Tongue (tissue), 3 donors: ENCODE measurements around the gene RNU11. TPM values are rescaled to one million over a fixed set of nuclear protein-coding genes. Genes with fewer than 3 reads are reported as not detected.
"Not testable (repeated sequence)": the region's sequence is repeated elsewhere in the genome, so short reads cannot be mapped to it uniquely, and the experiment has no call there.

ENCODE experiments used
- DNase-seq: peaks from one replicate; pipeline ENCODE4 v3.0.0-alpha.2; 2015
- small RNA-seq: library from RNA; depleted of rRNA; stranded (forward); fragments of <200 nt; gene quantifications from one replicate; pipeline ENCODE3, GENCODE V24; 2014; ENCODE audit warnings: low replicate concordance
- total RNA-seq: library from RNA; depleted of rRNA; stranded (reverse); fragments of >200 nt; gene quantifications from one replicate; pipeline ENCODE4 v1.2.3, GENCODE V29; 2014

Gene RNU11
- total RNA-seq, 1 donor from 2014 or later, result not detected

DNA sequence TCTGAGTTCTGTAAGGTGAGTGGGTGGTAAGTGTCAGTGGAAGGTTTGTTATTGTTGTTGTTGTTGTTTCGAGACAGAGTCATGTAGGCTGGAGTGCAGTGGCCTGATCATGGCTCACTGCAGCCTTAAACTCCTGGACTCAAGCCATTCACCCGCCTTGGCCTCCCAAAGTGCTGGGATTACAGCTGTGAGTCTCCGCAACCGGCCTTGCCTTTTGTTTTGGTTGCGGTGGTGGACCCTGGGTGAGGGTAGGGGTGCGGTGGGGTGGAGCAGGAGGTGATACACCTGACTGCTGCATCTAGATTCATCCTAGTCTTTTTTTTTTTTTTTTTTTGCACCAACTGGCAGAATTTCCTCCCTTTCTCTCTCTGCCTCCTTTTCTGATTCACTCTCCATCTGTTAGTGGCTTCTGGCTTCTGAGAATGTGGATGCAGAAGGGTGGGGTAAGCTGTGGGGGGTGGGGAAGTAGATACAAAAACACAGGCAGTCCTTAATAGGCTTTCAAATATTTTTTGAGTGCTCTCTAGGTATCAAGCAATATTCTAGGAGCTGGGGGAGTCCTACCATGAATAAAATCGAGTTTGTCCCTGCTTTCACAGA, 15.6 kb downstream of the RNU11 start:
- DNase-seq, result no peak

DNA sequence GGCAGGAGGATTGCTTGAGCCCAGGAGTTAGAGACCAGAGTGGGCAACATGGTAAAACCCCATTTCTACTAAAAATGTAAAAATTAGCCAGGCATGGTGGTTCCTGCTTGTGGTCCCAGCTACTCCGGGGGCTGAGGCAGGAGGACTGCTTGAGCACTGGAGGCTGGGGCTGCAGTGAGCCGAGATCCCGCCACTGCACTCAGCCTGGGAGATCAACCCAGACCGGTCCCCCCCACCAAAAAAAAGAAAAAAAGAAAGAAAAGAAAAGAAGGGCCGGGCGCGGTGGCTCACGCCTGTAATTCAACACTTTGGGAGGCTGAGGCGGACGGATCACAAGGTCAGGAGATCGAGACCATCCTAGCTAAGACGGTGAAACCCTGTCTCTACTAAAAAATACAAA, 18.4 kb downstream of the RNU11 start:
- DNase-seq, result no peak

DNA sequence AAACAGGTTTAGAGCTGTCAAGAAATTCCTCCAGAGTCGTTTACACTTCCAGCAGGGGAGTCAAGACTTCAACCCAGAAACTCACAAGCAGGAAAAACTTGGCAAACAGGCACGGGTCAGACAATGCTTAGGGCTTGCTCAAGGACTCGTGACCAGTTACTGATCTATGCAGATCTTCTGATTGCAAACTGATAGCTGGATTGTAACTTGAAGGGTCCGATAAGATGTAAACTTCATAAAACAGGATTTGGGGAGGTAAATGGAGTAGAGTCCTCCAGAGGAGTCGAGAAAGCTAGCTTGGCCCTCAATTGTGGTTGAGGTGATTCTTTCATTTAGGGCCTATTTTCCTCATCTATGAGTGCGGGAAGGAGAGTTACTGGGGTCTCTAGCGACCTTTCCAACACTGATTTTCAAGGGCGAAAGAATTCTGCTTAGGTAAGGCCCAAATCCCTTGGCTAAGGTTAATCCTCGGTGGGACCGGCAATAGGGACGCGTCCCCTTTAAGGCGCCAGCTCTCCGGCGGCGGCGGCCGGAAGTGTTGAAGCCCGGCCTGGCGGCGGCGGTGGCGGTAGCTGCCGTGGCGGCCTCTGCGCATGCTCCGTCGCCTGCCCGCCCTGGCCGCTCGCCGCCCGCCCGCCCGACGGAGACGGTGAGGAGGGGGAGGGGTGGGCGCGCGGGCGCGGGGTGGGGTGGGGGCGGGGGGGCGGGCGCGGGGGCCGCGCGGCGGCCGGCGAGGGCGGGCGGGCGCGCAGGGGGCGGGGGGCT, 20.0 kb downstream of the RNU11 start, which contains the start of gene GMEB1:
Gene GMEB1 (plus strand): TSS at position 594 of the 765 bp plus-strand sequence. CDS start 14,829 bp downstream, outside the sequence.
- DNase-seq, result peak; percentile 95

DNA sequence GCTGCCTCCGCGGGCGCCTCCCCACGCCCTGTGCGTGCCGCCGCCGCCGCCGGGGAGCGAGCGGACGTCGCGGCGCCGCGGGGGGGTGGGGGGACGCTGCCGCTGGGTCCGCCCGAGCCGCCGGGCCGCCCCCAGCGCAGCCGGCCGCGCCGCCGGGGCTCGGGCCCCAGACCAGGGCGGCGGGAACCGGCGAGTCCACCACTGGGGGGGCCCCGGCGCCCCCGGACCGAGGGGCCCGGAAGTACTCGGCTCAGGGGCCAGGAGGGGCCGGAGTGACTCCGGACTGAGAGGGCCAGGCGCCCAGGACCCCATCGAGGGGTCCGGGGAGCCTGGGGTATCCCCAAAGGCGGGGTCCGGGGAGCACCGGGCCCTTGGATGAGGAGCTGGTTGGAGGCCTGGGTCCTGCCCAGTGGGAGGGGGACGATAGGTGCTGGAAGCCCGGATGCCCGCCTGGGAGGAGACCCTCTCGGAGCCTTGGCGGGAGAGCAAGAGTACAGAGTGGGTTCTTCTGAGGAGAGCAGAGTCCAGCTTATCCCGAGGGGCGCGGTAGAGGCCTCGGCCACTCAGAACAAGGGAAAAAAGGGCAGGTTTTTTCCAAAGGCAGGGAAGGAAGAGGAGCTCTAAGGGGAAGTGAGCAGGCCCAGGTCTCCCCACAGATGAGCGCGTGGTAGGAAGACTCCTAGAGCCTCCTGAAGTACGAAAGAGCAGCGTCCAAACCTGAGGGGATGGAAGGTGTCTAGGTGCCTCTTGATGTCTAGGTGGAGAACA, 20.7 kb downstream of the RNU11 start:
- DNase-seq, result peak; percentile 69

DNA sequence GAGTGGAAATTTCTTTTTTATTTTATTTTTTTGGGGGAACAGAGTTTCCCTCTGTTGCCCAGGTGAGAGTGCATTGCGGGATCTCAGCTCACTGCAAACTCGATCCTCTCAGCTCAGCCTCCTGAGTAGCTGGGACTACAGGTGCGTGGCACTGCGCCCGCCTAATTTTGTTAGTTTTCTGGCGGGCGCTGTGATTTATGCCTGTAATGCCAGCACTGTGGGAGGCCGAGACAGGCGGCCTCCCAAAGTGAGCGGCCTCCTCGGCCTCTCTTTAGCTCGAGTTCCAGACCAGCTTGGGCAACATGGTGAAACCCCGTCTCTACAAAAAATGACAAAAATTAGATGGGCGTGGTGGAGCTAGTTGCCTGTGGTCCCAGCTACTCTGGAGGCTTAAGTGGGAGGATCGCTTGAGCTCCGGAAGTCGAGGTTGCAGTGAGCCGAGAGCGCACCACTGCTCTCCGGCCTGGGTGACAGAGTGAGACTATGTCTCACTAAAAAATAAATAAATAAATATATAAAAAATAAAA, 22.9 kb downstream of the RNU11 start:
- no peak for DNase-seq

DNA sequence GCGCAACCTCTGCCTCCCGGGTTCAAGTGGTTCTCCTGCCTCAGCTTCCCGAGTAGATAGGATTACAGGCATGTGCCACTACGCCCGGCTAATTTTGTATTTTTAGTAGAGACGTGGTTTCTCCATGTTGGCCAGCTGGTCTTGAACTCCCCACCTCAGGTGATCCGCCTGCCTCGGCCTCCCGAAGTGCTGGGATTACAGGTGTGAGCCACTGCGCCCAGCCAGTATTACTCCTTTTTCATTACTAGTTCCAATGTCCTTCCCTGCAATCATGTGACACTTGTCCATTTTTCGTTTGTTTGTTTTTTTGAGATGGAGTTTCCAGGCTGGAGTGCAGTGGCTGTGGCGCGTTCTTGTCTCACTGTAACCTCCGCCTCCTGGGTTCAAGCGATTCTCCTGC, 24.6 kb downstream of the RNU11 start:
- not testable (repeated sequence) for DNase-seq

DNA sequence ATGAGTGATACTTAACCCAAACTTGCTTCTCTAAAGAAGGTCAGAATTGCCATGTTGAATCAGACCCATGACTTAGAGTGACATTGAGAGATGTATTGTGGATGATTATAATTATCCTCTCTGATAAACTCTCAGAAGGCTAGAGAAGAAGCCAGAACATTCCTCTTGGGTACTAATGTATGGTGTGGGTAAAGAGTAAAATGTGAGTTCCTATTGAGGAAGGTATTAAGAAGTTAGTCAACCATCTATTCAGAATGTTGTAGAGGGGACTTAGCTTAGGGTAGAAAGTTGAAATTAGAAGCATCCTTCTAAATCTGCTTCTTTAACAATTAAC, 27.5 kb downstream of the RNU11 start:
- DNase-seq, result no peak

DNA sequence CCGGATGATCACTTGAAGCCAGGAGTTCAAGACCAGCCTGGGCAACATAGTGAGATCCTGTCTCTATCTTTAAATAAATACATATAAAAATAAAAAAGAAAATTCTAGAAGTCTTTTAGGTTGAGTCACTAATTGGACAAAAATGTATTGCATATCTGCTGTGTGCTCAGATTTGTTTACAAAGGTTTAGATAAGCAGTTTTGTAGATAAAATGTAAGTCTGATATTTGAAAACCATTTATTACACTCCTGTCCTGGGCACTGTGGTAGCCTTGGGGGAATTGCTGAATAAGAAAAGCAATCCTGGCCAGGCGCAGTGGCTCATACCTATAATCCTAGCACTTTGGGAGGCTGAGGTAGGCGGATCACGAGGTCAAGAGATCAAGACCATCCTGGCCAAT, 31.8 kb downstream of the RNU11 start:
- DNase-seq, result no peak

DNA sequence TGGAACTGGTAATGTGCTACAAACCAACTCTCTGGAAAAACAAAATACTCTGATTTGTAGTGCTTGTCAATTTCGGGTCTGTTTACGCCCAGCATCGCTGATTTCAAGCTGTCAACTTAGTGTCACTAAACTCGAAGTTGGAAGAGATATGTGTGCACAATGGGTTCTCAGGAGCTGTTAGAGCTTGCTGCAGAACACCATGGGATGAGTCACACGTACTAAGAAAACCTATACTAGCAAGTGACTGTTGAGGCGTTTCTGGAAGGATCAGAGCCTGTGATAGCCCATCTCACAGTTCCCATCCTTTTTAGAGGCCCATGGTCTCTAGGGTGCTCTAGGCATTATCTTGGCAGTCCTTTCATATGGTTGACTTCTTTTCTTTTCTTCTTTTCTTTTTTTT, 34.4 kb downstream of the RNU11 start:
- no peak for DNase-seq

DNA sequence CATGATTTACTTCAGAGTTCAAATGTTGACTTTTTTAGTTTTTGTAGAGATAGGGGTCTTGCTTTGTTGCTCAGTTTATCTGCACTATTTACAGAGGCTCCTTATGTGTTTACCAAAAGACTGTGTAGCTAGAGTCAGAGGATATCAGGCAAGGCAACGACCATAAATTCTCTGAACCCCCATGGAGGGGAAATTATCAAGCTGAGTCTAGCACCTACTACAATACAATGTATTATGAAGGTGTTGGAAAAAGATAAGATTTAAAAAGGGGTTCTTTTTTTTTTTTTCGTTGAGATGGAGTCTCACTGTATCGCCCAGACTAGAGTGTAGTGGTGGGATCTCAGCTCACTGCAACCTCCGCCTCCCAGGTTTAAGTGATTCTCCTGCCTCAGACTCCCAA, 36.5 kb downstream of the RNU11 start:
- no peak for DNase-seq

DNA sequence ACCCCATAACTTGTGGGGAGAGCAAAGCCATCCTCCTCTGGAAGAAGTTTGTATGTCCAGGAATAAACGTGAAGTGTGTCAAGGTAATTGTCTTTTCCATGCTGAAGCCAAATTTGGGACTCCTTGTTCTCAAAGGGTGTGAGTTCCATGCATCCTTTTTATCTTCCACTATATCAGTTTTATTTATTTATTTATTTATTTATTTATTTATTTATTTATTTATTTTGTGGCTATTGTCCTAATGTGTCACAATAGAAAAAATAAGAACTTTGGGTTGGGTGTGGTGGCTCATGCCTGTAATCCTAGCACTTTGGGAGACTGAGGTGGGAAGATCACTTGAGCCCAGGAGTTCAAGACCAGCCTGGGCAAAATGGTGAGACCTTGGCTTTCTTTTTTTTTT, 43.2 kb downstream of the RNU11 start:
- not testable (repeated sequence) for DNase-seq

Small RNAs within 50 kb of the gene (small RNA-seq; reads per million reads assigned to genes)
- gene RF00422 (not detected), gene RNU11 (not detected)

Other genes starting within 250 kb of the RNU11 start
- 18.8 TPM for gene RCC1, start 142.6 kb upstream of the RNU11 start, total RNA-seq
- gene TRNAU1AP, start 95.5 kb upstream of the RNU11 start, total RNA-seq, result 21.7 TPM
- gene RAB42, start 56.3 kb upstream of the RNU11 start, total RNA-seq, result 14.2 TPM
- gene TAF12, start 5.5 kb upstream of the RNU11 start, total RNA-seq, result 30.3 TPM
- gene GMEB1, start 20.2 kb downstream of the RNU11 start, total RNA-seq, result 10.6 TPM
- gene YTHDF2, start 88.3 kb downstream of the RNU11 start, total RNA-seq, result 54.1 TPM
- gene OPRD1, start 163.6 kb downstream of the RNU11 start, total RNA-seq, result 0.72 TPM